Measurements from ENCODE around the gene GPR183.

DNA sequence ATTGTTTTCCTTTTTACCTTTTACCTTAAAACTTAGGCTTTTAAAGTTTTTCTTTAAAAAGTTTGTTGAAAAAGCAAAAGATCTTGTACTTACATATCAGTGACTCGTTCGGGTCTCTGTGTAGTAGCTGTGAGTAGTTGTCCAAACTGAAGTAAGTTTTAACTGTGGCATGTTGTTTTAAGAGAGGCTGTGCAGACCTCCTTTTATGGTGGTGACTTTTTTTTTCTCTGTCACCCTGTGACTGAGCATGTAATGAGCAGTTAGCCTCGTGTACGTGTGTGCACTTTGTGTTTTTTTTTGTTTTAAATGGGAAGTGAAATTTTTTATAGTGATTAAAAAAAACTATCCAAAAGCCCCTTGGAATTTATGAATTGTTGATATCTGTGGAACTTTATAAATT, at the start of gene GPR183:
- TF ChIP-seq POLR2A (IDR thresholded peaks at IDR 0.05): peak in 1 of 2 donors; percentile 30
- TF ChIP-seq, protein P1, sequence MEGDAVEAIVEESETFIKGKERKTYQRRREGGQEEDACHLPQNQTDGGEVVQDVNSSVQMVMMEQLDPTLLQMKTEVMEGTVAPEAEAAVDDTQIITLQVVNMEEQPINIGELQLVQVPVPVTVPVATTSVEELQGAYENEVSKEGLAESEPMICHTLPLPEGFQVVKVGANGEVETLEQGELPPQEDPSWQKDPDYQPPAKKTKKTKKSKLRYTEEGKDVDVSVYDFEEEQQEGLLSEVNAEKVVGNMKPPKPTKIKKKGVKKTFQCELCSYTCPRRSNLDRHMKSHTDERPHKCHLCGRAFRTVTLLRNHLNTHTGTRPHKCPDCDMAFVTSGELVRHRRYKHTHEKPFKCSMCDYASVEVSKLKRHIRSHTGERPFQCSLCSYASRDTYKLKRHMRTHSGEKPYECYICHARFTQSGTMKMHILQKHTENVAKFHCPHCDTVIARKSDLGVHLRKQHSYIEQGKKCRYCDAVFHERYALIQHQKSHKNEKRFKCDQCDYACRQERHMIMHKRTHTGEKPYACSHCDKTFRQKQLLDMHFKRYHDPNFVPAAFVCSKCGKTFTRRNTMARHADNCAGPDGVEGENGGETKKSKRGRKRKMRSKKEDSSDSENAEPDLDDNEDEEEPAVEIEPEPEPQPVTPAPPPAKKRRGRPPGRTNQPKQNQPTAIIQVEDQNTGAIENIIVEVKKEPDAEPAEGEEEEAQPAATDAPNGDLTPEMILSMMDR (IDR thresholded peaks at IDR 0.05): no peak

Measured in vagina (tissue), 2 donors.